HG02852 (cell line): ENCODE results near the gene PCNX2.

Experiments used
- ATAC-seq: cut with Tn5 transposase; IDR thresholded peaks from one replicate; pipeline ENCODE4 v1.9.1; 2021; ENCODE audit warnings: mild to moderate bottlenecking, moderate library complexity; ENCODE audit not compliant: unreplicated experiment

PCNX2 gene

GRCh38 chr1:233316473-233316872, 20.9 kb upstream of the PCNX2 start:
- no peak for ATAC-seq

- no peak for ATAC-seq
Measured at GRCh38 chr1:233315718-233316301, 20.3 kb upstream of the PCNX2 start.

GRCh38 chr1:233313434-233314155, 18.1 kb upstream of the PCNX2 start:
- no peak for ATAC-seq

GRCh38 chr1:233304489-233305102, 9.1 kb upstream of the PCNX2 start:
- no peak for ATAC-seq

- ATAC-seq, result no peak
Measured at GRCh38 chr1:233300326-233300725, 4.8 kb upstream of the PCNX2 start.

- ATAC-seq, result no peak
Measured at GRCh38 chr1:233299450-233299849, 3.9 kb upstream of the PCNX2 start.

GRCh38 chr1:233295975-233296322, 424 bp upstream of the PCNX2 start:
- no peak for ATAC-seq

- ATAC-seq, result peak; percentile 32
Measured at GRCh38 chr1:233294913-233295236, 650 bp downstream of the PCNX2 start.

GRCh38 chr1:233293556-233294446, 1.7 kb downstream of the PCNX2 start:
- no peak for ATAC-seq

- ATAC-seq, result no peak
Measured at GRCh38 chr1:233290396-233291034, 5.0 kb downstream of the PCNX2 start.

GRCh38 chr1:233289676-233290075, 5.8 kb downstream of the PCNX2 start:
- no peak for ATAC-seq

GRCh38 chr1:233282582-233282886, 13.0 kb downstream of the PCNX2 start:
- no peak for ATAC-seq

GRCh38 chr1:233281711-233282581, 13.6 kb downstream of the PCNX2 start:
- ATAC-seq, result peak; percentile 95

GRCh38 chr1:233279971-233280370, 15.6 kb downstream of the PCNX2 start:
- ATAC-seq, result no peak

- ATAC-seq, result no peak
Measured at GRCh38 chr1:233278631-233279030, 16.9 kb downstream of the PCNX2 start.

GRCh38 chr1:233277637-233278606, 17.6 kb downstream of the PCNX2 start:
- ATAC-seq, result no peak

GRCh38 chr1:233269656-233270055, 25.9 kb downstream of the PCNX2 start:
- ATAC-seq, result no peak

- ATAC-seq, result peak; percentile 70
Measured at GRCh38 chr1:233268389-233269022, 27.0 kb downstream of the PCNX2 start.

GRCh38 chr1:233261695-233262094, 33.8 kb downstream of the PCNX2 start:
- peak; percentile 23 for ATAC-seq
